Common myeloid progenitor, CD34-positive (primary cell): Measurements from ENCODE around the gene PCDH15.

ENCODE experiments used
- CTCF ChIA-PET: fragments of 350-600 bp; sonication (Branson Sonifier 250); formaldehyde crosslinking; loops from one replicate; lab custom pipeline; 2021; ENCODE audit warnings: antibody characterized with exemption; lab: Charles Lee
- POLR2A ChIA-PET: fragments of 350-600 bp; sonication (Branson Sonifier 250); formaldehyde crosslinking; loops from one replicate; lab custom pipeline; 2021; ENCODE audit warnings: antibody characterized with exemption; lab: Charles Lee
- DNase-seq, 3 donors: peaks; one replicate each; pipeline versions ENCODE4 v3.0.0 to v3.0.0-alpha.2; 2013
- H3K27ac ChIP-seq, 2 experiments: 1 replicate in 1 of 2; 2 replicates in 1 of 2; pipeline ENCODE4 v1.7.0; 2013; ENCODE audit warnings: inconsistent platforms in 2 of 2, low read length in 2 of 2, mild to moderate bottlenecking in 2 of 2, low read depth in 1 of 2, moderate library complexity in 1 of 2; ENCODE audit not compliant: severe bottlenecking in 2 of 2, insufficient read depth in 1 of 2, poor library complexity in 1 of 2
- H3K27me3 ChIP-seq, 5 experiments: replicated peaks in 2 of 5; 1 replicate in 3 of 5; 2 replicates in 2 of 5; pipeline versions ENCODE4 v1.6.1 to v1.7.0; 2013; ENCODE audit warnings: low read length in 4 of 5, mild to moderate bottlenecking in 2 of 5, moderate library complexity in 2 of 5, inconsistent platforms in 1 of 5; ENCODE audit not compliant: insufficient read depth in 5 of 5, control insufficient read depth in 4 of 5
- H3K36me3 ChIP-seq, 4 experiments: 1 replicate in 2 of 4; 2 replicates in 2 of 4; pipeline versions ENCODE4 v1.6.1 to v1.7.0; 2013; ENCODE audit warnings: low read length in 3 of 4, control low read depth in 1 of 4, mild to moderate bottlenecking in 1 of 4; ENCODE audit not compliant: control insufficient read depth in 4 of 4, insufficient read depth in 4 of 4
- H3K4me1 ChIP-seq, 4 experiments: 1 replicate in 3 of 4; 2 replicates in 1 of 4; pipeline versions ENCODE4 v1.6.1 to v1.7.1; 2013; ENCODE audit warnings: low read length in 3 of 4, mild to moderate bottlenecking in 3 of 4, control low read depth in 1 of 4, inconsistent platforms in 1 of 4, moderate library complexity in 1 of 4; ENCODE audit not compliant: control insufficient read depth in 4 of 4, insufficient read depth in 4 of 4; ENCODE audit errors: control extremely low read depth in 1 of 4
- H3K4me3 ChIP-seq, 7 experiments: 1 replicate in 4 of 7; 2 replicates in 3 of 7; pipeline versions ENCODE4 v1.5.1 to v1.7.0; 2013; ENCODE audit warnings: mild to moderate bottlenecking in 7 of 7, low read length in 6 of 7, moderate library complexity in 6 of 7, inconsistent platforms in 2 of 7, low read depth in 2 of 7, control low read depth in 1 of 7; ENCODE audit not compliant: insufficient read depth in 4 of 7, control insufficient read depth in 1 of 7; ENCODE audit errors: extremely low read depth in 1 of 7
- H3K9me3 ChIP-seq, 5 experiments: 1 replicate in 4 of 5; 2 replicates in 1 of 5; pipeline versions ENCODE4 v1.6.1 to v1.7.1; 2013; ENCODE audit warnings: low read length in 4 of 5, mild to moderate bottlenecking in 2 of 5, inconsistent platforms in 1 of 5, low read depth in 1 of 5, moderate library complexity in 1 of 5; ENCODE audit not compliant: control insufficient read depth in 4 of 5, insufficient read depth in 2 of 5; ENCODE audit errors: control extremely low read depth in 1 of 5
- WGBS: methylation state at CpG from one replicate; pipeline ENCODE4 v1.1.5; 2013; ENCODE audit not compliant: insufficient coverage; 5-methylcytosine and 5-hydroxymethylcytosine counted together

The PCDH15 gene

GRCh38 chr10:54064215-54064614 lies 736.8 kb downstream of the PCDH15 start:
- Histone ChIP-seq H3K27ac (no peak overlapping the region), H3K27me3 (no peaks in the 10 kb centered on the region), H3K4me1 (no peaks in the 10 kb centered on the region), H3K9me3 (no peaks in the 10 kb centered on the region), H3K36me3 (no peaks in the 10 kb centered on the region), H3K4me3 (no peak overlapping the region)
- POLR2A ChIA-PET = no interaction called here
- 96% methylated on average over 2 of the region's 5 CpGs for WGBS
- DNase-seq = no peak
- CTCF ChIA-PET = no interaction called here

GRCh38 chr10:54063514-54063913 lies 737.5 kb downstream of the PCDH15 start:
- Histone ChIP-seq H3K4me1 (no peaks in the 10 kb centered on the region), H3K27me3 (no peaks in the 10 kb centered on the region), H3K9me3 (no peaks in the 10 kb centered on the region), H3K36me3 (no peaks in the 10 kb centered on the region), H3K27ac (no peak overlapping the region), H3K4me3 (no peak overlapping the region)
- no peak for DNase-seq
- ChIA-PET CTCF (no interaction called here), POLR2A (no interaction called here)
- WGBS = 97% methylated on average over 13 of the region's 14 CpGs

DNA sequence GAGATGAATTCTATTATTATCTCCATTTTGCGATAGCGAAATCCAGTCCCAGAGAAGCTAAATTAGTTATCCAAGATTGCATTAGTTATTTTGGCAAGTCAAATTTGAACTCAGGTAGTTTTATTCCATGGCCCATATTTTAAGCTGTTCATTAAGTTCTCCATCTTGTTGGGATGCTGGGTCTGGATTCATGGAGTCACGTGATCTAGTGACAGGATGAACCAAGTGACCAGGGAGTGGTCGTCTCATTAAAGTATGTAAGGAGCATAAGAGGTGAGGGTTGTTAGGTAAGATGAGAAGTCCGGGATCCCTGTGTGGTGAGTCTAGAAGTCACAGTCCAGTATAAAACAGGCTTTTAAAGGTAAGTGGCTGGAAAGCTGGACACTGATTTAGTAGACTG lies 740.5 kb downstream of the PCDH15 start:
- Histone ChIP-seq H3K27ac (no peak overlapping the region), H3K36me3 (no peaks in the 10 kb centered on the region), H3K27me3 (no peaks in the 10 kb centered on the region), H3K4me1 (no peaks in the 10 kb centered on the region), H3K9me3 (peaks cover 0 to 3% (median 1%) of the 10 kb centered on the region in 5 experiments), H3K4me3 (no peak overlapping the region)
- DNase-seq = no peak
- CTCF ChIA-PET = no interaction called here
- POLR2A ChIA-PET = no interaction called here
- 88% methylated on average over 4 of the region's 5 CpGs for WGBS

DNA sequence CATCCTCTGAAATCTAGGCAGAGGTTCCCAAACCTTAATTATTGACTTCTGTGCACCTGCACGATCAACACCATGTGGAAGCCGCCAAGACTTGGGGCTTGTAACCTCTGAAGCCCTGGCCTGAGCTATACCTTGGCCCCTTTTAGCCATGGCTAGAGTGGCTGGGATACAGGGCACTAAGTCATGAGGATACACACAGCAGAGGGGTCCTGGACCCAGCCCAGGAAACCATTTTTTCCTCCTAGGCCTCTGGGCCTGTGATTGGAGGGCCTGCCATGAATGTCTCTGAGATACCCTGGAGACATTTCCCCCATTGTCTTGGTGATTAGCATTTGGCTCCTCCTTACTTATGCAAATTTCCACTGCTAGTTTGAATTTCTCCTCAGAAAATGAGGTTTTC lies 743.7 kb downstream of the PCDH15 start:
- 87% methylated on average over 2 of the region's 2 CpGs for WGBS
- Histone ChIP-seq H3K4me3 (no peak overlapping the region), H3K27ac (no peak overlapping the region), H3K36me3 (no peaks in the 10 kb centered on the region), H3K27me3 (no peaks in the 10 kb centered on the region), H3K4me1 (no peaks in the 10 kb centered on the region), H3K9me3 (peaks cover 0 to 3% (median 1%) of the 10 kb centered on the region in 5 experiments)
- DNase-seq = no peak
- POLR2A ChIA-PET = no interaction called here
- CTCF ChIA-PET = no interaction called here

DNA sequence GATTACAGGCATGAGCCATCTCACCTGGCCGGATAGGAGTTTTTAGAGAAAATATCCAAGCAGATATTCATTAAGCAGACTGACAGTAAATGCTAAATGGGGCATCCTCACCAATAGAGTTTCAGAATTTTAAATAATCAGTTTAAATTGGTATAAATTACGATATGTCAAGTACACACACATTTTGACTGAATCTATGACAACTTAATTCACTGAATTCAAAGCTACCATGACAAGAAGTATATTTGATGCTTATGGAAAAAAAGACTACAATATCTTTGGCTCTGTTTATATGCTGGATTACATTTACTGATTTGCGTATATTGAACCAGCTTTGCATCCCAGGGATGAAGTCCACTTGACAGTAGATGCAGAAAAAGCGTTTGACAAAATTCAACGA lies 774.7 kb downstream of the PCDH15 start:
- Histone ChIP-seq H3K27ac (no peak overlapping the region), H3K9me3 (no peaks in the 10 kb centered on the region), H3K27me3 (no peaks in the 10 kb centered on the region), H3K36me3 (no peaks in the 10 kb centered on the region), H3K4me1 (no peaks in the 10 kb centered on the region), H3K4me3 (no peak overlapping the region)
- WGBS = no CpG with 5 or more reads among the region's 5 CpGs
- DNase-seq = no peak
- CTCF ChIA-PET = no interaction called here
- POLR2A ChIA-PET = no interaction called here

GRCh38 chr10:54011117-54011516 lies 789.9 kb downstream of the PCDH15 start:
- H3K27ac ChIP-seq = no peak overlapping the region
- H3K9me3 ChIP-seq = no peaks in the 10 kb centered on the region
- 100% methylated on average over 1 of the region's 1 CpG for WGBS
- no peaks in the 10 kb centered on the region for H3K36me3 ChIP-seq
- POLR2A ChIA-PET = no interaction called here
- H3K4me3 ChIP-seq = no peak overlapping the region
- CTCF ChIA-PET = no interaction called here
- no peak for DNase-seq
- H3K4me1 ChIP-seq = no peaks in the 10 kb centered on the region
- no peaks in the 10 kb centered on the region for H3K27me3 ChIP-seq

- Histone ChIP-seq H3K27me3 (no peaks in the 10 kb centered on the region), H3K4me3 (no peak overlapping the region), H3K36me3 (no peaks in the 10 kb centered on the region), H3K27ac (no peak overlapping the region), H3K4me1 (no peaks in the 10 kb centered on the region), H3K9me3 (no peaks in the 10 kb centered on the region)
- POLR2A ChIA-PET = no interaction called here
- no peak for DNase-seq
- CTCF ChIA-PET = no interaction called here
- 89% methylated on average over 5 of the region's 5 CpGs for WGBS
Measured at GRCh38 chr10:54010337-54010933, 790.6 kb downstream of the PCDH15 start.
